GM18858 (cell line): ENCODE data around the gene ATP2A3.

Experiments used
- ATAC-seq: cut with Tn5 transposase; IDR thresholded peaks from one replicate; pipeline ENCODE4 v1.9.1; 2021; ENCODE audit not compliant: unreplicated experiment

The ATP2A3 gene

DNA sequence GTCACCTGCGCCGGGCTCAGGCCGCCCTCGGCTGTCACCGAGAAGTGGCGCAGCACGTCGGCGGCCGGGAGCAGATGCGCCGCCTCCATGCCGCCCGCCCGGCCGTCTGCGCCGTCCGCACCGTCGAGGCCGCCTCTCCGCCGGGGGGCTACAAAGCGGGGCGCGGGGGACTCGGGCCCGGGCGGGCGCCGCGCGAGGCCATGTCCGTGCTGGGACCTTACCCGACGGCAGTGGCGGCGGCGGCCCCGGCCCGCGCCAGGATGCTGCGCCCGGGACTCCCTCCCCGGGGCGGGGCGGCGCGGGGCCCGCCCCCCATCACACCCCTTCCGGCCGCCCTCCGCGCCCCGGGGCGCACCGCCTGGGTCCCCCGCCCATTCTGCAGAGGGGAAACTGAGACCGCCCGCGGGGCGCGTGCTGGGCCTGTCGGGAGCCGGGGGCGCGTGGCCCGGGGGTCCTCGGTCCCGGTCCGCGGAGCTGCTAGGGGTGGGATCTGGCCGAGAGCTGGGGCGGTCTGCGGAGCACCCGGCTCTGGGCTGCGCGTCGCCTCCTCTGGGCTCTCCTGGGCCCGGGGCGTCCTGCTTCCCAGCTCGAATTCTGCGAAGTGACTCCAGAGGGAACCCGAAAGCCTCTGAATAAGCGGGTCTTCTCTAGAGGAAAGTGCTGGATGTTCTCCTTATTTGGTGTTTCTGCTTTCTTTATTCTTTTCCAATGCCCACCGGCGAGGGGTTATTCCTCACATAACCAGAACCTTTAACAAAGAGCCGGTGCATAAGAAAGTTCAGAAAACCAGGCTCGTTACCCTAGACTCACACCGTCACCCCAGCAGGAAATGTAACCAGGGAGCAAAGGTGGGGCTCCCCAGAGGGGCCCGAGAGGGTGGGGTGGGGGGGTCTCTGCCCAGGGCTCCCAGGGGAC is at the start of gene ATP2A3:
ATP2A3 (minus strand) TSS at position 235 of the 915 bp plus-strand sequence; CDS start at position 89, 146 bp downstream.
- no peak for ATAC-seq

DNA sequence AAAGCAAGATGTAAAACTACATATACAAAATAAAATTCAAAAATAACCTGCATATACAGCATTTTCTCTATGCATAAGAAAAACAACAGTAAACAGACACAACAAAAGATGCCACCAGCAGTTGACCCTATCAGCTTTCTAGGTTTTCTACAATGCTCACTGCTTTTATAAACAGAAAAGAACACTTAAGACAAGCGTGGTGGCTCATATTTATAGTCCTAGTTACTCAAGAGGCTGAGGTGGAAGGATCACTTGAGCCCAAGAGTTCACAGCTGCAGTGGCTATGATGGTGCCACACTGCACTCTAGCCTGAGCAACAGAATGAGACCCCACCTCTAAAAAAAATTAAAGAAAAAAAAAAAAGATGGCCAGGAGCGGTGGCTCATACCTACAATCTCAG is 46.5 kb upstream of the ATP2A3 start:
- ATAC-seq = no peak

DNA sequence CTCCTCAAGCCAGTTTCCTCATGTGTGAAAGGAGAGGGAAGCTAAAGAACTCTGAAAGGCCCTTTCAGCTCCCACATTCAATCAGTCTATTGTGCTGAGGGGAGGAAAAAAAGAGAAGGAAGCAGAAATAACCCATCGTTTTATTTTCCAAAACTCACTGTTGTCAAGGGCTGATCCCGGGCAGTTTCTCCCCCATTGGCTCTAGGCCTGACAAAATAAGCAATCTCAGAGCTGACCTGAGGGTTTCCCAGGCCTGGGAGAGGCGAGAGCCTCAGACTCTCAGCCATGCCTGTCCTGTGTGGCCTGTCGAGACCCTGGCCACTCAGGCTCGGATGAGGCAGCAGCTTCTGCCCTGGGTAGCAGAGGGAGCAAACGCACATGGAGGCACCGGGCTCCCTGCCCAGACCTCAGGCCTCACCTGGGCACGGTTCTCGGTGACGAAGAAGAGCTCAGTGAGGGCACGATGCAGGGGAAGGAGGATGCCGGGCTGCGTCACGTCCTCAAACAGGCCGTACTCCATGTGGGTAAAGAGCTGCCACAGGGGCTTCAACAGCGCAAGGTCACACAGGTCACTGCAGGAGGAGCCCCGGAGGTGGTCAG is 45.0 kb upstream of the ATP2A3 start:
- ATAC-seq = no peak

DNA sequence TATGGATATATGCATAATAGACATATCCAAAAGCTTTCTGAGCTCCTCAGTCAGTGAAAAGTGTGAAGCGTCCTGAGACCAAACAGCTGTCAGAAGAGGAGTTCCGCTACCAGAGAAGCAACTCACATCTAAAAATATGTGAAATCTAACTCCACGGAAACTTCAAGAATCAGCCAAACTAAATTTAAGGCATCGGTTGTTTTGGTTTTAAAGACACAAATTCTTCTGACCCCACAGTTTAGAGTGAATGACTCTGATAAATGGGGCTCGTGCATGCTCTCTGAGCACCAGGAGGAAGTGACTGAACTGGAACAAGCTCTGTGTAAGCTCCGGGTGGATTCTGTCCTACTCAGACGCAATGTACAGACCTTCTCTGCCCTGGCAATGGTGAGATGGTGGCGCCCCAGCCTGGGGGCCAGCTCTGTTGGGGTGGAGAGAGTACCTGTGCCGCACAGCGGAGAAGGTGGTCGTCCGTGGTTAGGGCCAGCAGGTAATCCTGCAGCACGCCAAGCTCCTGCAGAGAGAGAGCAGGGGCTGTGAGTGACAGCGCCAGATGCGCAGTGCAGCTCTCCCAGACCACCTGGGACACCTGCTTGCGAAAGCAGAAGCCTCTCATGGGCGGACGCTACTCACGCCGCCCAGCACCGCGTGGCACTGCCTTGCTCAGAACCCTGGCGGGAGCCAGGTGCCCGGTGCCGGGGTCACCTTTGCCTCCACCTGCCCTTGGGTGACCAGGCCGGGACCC is 44.4 kb upstream of the ATP2A3 start:
- no peak for ATAC-seq

DNA sequence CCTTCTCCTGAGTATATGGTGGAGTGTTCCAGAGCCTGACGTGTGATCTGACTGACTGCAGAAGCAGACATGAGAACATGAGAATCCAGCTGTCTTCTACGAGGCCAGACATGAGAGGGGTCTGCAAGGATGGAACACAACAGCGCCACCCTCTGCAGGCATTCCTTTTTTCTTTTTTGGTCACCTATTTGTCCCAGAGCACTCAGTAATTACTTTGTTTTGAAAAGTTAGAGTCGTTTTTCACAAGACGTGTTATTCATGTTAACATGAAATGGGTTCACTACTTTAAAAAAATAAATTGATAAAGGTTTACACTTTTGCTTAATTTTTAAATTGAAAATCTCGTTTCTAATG is 43.8 kb upstream of the ATP2A3 start:
- no peak for ATAC-seq

DNA sequence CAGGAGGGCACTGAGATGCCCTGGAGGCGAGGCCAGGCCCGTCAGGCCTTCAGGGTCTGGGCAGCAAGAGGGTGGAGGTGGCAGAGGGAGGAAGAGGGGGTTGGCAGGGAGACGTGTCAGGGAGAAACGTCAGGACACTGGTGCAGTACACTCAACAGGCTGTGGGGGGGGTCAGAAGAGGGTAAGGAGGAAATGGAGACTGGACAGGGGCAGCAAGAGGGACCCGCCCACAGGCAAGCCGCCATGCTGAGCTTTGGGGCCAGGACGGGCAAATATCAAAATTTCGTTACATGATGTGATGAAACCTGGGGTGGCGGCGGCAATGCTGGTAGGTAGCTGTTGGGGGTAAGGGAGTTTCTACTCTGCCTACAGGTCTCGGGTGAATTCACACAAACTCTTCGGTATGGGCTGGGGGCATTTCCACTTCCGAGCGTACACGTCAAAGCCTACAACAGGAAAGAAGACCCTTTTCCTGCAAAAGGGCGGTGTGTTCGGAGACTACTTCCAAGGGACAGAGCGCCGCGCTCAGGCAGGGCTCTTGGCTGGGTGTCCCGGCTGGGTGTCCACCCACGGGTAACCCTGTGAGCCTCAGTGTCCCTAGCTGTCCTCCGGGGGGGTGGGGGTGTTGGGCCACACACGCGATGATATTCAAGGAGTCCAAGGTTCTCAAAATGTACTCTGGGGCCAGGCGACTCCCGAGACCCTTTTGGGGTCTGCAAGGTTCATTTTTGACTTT is 43.3 kb upstream of the ATP2A3 start:
- no peak for ATAC-seq

DNA sequence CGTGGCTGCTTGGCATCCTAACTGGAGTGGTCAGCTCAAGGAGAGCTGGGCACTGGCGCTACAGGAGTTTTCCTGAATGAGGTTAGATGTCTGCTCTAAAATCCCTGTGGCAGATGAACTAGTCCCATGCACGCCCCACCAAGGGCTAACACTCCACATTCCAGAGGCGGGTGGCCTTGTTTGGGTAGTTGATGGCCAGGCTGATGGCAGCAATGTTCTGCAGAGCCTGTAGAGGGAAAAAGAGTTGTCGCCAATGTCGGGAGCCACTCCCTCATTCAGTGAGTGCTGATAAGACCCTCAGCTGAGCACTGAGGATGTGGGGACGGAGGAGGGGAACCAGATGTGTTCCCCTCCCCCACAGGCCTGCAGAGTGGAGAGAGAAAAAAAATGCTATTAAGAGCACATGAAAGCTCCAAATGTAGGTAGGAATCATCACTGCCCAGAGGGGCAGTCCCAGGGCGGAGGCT is 42.5 kb upstream of the ATP2A3 start:
- ATAC-seq = no peak

DNA sequence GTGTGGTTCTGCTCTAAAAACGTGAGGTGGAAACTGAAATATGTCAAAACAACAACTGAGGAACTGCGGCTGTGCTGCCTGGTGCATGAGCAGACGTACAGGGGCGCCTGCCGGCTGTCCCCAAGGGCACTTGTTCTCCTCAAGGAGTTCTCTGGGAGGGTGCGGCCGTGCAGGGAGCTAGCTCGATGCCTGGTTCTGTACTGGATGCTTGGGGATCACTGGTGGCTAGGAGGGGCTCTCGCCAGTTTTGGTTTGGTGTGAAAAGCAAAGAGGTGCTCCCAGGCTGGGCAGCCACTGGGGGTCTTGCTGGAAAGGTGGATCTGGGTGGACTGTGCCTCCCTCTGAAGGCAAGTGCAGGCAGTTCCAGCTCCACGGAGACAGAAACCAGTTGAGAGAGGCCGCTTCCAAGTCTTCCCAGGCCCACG is 41.9 kb upstream of the ATP2A3 start:
- ATAC-seq = no peak

DNA sequence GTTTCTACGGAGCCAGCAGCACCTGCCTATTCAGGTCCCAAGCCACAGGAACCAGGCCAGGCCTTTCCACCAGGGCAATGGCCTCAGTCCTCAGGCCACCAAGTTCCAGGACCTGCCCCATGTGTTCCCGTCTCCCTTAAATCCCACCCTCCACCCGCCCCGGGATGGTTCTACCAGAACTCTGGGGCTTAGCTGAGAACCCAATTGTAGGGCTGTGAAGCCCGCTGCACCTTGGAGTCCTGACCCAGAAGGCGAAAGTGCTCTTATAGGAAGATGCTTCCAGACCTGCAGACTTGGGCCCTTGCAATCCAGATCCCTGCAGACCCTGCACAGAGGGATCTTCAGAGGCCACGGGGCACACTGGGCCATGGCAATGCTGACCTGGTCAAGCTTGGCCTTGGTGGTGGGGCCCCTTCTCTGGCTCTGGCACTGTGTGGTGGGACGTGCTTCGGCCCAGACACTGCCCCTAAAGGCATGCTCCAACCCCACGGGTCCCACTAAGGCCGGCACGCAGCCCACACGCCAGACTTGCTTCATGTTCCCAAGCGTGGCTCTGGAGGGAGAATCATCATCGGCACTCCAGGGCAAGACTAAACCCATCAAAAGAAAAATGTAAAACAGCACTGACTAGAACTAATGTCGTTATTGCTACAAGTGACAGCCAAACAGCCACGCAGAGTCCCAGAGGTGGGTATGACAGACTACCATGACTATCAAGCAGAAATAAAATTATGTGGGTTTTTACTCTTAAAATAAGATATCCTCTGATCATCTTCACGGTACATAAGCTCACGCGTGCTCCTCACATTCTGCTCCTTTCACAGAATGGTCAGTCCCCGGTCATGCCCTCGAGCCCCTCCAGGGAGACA is 41.3 kb upstream of the ATP2A3 start:
- ATAC-seq = no peak

DNA sequence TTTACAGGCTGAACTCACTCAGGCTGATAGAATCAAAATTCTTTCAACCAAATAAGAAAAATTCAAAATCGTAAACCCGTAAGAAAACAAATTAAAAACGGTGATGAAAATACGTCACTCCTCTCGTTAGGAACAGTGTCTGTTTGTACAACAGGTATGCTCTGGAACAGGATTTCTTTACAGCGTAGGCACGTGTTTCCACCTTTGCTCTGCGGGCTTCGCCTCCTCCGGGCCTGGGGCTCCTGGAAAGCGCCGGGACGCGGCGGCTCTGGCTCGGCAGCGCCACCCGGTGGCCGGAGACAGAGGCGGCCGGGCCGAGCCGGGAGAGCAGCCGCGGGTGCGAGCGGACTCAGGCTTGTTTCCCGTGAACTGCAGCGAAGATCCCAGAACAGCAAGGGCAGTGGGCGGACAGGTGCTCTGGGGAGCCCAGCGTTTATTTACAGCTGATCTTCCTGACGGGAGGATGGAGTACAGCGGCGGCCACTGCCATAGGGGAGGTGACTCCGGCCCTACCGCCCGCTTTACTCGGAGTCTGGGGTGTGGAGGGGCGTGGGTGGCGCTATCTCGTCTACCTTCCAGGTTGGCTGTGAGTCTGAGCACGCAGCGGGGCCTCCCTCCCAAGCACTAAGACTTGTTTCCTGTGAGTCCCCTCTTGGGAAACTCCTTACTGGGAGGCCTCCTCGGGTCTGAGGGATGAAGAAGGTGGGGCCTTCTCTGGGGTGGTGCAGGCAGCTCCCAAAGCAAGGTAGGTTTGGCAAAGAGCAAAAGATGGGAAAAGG is 40.5 kb upstream of the ATP2A3 start:
- ATAC-seq = no peak

DNA sequence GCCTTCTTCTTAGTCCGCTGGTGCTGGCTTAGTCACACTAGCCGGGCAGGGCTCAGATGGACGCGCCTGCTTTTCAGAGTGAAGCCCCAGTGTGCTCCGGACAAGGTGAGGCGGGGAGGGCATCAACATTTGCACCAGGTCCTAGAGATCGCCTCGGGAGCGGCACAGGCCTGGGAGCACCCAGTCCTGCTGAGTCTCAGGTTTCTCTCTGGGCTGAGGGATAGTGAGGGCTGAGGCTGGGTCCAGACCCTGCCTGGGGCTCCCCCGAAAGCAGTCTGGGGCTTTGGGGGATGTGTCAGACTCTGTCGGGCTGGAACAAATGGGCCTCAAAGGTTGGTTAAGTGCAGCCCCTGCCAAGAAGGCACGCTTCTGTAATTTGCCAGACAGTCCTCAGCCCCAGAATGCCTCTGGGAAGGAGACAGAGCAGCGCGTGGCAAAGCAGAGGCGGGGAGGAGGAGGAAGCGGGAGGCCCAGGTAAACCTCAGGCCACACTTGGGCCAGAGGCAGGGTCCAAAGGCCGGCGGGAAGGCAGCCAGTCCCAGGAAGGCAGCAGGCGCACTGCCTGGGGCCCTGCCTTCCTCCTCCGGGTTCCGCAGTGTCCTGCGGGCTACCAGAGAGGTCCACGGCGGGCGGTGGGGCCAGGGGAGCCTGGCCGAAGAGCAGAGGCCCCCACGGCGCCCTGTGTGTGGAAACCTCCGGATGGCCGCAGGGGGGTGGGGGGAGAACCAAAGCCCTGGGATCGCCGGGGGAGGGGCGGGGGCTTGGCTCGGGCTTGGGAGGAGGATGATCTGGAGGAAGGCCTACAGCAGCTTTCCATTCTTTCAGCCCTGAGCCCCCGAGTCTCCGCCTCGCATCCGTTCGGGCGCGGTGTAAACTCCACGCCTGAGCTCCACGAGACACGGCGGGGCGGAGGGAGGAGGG is 39.5 kb upstream of the ATP2A3 start:
- ATAC-seq = no peak

DNA sequence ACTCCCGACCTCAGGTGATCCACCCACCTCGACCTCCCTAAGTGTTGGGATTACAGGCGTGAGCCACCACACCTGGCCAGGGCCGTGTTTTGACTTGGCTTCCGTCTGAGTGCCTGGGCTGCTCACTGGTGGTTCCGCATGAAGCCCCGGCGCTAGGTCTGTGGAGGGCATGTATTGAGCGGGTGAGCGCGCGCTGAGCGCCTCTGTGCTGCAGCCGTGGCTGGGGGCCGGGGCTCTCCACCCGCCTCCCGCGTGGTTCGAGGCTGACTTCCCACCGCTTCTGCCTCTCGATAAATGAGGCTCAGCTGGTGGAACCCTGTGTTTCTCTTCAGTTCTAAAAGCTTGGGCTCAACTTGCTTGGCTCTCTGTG is 38.9 kb upstream of the ATP2A3 start:
- ATAC-seq = no peak

DNA sequence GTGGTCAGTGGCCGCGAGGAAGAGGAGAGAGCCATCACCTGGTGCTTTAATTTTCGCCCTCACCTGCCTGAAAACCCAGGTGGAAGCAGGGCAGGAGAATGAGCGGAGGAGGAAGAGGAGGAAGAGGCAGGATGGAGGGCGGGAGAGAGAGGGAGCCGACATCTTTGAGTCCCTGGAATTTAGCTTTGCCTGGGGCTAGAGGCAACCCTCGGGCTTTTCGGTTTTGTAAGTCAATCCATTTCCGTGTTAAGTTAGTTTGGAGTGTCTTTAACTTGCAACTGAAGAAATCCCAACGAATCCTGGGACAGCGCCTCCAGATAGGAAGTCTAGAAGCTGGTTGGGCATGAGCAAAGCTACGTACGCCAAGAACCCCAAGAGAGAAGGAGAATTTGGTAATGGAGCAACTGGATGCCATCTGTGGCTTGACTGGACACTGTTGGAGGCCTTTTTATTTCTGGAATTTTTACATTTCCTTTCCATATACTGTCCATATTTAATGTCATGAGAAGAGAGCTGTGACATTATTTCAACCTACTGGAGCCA is 36.9 kb upstream of the ATP2A3 start:
- ATAC-seq = no peak

DNA sequence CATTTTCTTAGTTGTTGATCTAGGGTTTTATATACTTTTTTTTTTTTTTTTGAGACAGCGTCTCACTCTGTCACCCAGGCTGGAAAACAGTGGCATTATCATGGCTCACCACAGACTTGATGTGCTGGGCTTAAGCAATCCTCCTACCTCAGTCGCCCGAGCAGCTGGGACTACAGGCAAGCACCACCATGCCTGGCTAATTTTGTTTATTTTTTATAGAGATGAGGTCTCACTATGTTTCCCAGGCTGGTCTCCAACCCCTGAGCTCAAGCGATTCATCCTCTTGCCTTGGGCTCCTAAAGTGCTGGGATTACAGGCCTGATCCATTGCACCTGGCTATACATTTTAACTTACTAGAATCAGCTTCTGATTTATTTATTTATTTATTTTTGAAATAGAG is 34.2 kb upstream of the ATP2A3 start:
- ATAC-seq = no peak

DNA sequence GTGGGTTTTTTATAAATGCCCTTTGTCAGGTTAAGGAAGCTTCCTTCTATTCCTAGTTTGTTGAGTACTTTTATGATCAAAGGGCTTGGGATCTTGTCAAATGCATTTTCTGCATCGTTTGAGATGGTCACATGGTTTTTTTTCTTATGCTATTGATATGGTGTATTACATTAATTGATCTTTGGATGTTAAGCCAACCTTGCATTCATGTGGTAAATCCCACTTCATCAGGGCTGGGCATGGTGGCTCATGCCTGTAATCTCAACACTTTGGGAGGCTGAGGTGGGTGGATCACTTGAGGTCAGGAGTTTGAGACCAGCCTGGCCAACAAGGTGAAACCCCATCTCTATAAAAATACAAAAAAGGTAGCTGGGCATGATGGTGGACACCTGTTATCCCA is 30.8 kb upstream of the ATP2A3 start:
- no peak for ATAC-seq

DNA sequence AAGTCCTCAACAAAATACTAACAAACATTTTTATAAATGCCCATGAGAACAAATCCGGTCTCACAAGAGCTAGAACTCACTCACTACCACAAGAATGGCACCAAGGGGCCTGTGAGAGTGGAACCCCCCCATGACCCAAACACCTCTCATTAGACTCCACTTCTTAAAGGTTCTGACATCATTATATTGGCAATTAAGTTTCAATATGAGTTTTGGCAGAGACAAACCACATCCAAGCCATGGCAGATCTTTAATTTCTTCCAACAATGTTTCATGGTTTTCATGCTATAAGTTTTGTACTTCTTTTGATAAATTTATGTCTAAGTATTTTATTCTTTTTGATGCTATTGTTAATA is 30.0 kb upstream of the ATP2A3 start:
- ATAC-seq = no peak

DNA sequence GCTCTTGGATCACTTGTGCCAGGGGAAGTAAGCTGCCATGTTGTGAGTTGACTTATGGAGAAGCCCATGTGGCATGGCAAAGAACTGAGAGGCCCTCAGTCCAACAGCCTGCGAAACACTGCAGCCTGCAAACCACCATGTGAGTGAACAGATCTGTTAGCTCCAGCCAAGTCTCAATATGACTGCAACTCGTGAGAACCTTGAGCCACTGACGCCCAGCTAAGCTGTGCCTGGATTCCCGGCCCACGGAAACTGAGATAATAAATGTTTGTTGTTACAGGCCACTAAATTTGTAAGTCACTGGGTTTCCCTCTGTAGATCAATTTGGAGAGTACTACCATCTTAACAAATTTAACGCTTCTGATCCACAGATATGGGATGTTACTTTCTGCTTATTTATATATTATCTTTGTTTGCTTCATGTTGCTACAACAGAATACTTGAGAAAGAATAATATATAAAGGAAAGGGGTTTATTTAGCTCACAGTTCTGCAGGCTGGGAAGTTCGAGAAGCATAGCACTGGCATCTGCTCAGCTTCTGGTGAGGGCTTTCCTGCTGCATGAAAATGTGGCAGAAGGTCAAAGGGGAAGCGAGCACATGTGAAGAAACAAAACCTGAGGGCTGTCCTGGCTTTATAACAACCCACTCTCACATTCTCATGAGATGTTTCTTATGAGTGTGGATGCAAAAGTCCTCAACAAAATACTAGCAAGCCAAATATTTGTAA is 29.4 kb upstream of the ATP2A3 start:
- no peak for ATAC-seq

DNA sequence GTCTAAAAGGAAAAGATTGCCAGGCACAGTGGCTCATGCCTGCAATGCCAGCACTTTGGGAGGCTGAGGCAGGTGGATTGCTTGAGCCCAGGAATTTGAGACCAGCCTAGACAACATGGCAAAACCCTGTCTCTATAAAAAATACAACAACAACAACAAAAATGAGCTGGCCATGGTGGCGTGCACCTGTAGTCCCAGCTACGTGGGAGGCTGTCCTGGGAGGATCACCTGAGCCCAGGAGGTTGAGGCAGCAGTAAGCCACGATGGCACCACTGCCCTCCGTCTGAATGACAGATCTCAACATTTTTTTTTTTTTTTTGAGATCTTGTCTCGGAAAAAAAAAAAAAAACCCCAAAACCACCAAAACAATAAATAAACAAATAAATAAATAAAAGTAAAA is 28.1 kb upstream of the ATP2A3 start:
- ATAC-seq = no peak
